HTERT RPE-1 (cell line): ENCODE data around the gene FBXL17.

Source experiments
- in situ Hi-C: fragments of 300-500 bp; cut with MboI; formaldehyde crosslinking; loops from 4 replicates; pipeline ENCODE4 v1.14.3; 2020; ENCODE audit warnings: low sequenced_read_pairs

FBXL17 gene

GRCh38 chr5:108024986-108025385 is 356.9 kb downstream of the FBXL17 start:
- in situ Hi-C loops, result no loop called here

DNA sequence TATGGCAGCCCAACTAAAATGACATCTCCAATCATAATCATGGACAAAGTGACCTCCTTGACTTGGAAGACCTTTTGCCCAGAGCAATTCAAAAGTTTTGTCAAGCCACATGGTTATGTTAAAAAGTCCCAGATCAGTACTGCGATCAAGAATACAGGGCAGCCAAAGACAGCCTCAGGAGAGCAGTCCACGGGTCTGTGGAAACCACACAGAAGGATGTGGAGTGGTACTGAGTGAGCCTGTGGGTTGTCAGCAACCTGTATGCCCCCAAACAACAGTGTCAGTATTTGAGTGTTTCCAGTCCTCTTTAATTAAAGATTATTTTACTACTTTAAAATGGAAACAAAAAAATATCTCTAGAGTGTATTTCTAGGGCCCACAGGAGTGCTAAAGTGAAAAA is 365.8 kb downstream of the FBXL17 start:
- in situ Hi-C loops, result no loop called here

- in situ Hi-C loops, result no loop called here
Measured at GRCh38 chr5:108006791-108007190, 375.1 kb downstream of the FBXL17 start.

DNA sequence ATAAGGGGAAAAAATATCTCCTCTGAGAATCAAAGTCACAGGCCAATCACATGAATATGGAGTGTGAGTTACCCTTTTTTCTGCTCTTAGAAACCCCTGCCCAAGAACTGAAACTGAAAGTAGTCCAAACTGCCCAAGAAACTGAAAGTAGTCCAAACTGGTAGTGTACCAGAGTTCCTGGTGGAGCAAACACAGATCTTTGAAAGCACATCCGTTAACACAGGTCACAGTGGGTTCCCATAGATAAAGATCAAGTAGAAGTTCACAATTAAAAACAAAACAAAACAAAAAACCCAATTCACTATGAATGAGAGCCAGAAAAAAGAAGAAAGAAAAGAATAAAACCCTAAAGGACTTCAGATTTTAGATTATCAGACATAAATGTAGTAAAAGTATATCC is 378.7 kb downstream of the FBXL17 start:
- in situ Hi-C loops, result no loop called here

GRCh38 chr5:108001222-108001621 is 380.7 kb downstream of the FBXL17 start:
- in situ Hi-C loops, result no loop called here

DNA sequence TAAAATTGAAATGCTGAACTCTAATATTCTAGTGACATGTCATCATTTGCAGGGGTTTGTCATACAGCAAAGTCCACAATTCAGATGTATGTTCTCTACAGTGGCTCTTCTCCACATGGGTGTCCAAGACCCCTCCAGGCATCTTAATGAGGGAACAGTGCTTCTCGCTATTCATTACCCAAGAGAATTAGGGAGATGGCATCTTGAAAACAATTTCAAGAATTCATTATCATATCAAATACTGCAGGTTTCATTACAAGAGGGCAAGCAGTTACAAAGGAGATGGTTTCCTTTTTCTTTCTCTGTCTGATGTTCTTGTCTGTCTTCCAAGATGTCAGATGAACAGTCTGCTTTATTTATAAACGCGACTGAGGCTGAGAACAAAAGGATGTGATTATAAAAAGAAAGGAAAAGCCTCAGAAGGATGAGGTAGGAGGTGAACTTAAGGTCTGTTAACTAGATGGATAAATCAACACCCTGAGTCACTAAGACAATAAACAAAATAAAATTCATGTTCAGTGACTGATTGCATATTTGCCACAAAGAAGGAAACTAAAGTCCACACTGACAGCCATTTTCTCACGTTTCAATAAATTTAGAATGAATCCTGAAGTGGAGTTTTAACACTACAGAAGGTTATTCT is 384.4 kb downstream of the FBXL17 start:
- in situ Hi-C loops, result no loop called here

DNA sequence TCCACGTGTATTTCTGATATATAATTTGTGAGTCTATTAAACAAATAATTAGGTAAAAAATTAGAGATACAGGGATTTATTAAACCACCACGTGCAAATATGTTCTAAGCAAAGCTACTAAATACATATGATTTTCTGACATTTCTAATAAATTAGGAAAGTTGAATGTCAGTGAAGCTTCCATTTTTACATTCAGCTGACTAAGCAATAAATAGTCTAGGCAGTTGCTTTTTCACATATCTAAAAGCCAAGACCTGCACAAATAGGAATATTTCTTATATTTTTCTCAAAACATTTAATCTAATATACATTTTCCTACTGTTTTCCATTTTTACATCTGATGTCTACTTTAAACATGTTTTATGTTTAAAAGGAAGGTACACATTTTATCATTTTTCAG is 388.6 kb downstream of the FBXL17 start:
- in situ Hi-C loops, result no loop called here

DNA sequence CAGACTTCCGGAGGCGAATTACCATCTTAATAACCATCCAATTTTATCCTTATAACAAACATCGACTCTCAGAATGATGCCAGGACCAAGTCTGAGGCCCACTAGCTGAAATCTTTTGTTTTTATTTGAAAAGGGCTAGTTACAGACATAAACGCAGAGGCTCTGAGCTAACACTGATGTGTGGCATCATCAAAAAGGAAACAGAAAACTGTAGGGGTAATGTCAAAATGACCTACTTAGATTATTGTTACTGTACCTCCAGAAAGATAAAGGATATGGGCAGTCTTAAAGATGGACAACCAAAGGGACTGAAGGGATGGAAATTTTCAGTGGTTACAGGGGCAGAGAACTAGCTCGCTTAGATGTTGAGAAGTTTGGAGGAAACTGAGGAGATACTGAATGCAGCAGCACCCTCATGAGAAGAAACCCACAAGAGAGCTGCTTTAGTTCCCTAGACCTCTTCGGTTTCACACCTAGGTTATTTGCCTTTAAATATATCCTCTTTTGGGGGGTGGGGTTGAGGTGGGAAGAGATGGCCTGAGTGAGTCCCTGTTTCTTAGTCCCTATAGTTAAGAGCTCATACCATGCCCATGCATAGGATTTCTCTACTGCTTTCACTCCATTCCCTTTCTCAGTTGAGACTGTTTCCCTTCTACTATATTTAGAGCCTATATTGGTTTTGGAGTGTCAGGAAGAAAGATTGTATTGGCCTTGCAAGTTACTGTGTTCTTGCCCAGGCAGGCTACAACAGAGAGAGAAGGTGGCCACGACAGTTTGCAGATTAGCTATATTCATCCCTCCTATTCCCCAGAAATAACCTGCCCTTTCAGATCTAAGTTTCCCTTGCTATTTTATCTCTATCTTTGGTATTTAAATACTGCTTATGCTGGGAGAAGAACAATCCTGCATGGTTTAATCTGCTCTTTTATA is 390.8 kb downstream of the FBXL17 start:
- in situ Hi-C loops, result no loop called here

GRCh38 chr5:107985144-107985543 is 396.8 kb downstream of the FBXL17 start:
- in situ Hi-C loops, result no loop called here

DNA sequence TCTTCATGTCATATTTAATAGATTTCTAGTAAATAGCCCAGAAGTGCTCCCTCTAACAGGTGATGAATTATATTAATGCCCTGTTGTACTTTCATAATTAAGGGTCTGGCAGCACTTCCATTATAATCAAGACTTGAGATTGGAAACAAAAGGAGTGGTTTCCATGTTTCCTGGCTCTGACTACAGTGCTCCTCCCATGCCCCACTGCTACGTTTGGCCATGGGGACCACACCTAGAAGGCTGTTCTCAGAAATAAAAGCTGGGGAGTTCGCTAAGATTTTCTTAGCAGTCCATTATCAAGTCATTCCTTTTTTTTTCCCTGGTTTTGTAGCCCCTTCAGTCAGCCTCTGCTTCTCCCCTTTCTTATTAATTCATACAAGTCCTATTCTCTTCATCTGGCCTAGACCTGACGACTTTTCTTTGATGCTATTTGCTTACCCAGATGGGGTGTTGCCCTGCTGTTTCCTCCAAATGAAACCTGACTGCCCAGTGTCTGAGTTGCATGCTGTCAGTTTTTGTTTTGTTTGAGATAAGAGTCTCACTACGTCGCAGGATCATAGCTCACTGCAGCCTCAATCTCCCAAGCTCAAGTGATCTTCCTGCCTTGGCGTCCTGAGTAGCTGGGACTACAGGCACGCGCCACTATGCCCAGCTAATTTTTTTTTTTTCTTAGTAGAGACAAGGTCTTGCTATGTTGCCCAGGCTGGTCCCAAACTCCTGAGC is 399.0 kb downstream of the FBXL17 start:
- in situ Hi-C loops, result no loop called here

- in situ Hi-C loops, result no loop called here
Measured at GRCh38 chr5:107980923-107981692, 400.8 kb downstream of the FBXL17 start.

DNA sequence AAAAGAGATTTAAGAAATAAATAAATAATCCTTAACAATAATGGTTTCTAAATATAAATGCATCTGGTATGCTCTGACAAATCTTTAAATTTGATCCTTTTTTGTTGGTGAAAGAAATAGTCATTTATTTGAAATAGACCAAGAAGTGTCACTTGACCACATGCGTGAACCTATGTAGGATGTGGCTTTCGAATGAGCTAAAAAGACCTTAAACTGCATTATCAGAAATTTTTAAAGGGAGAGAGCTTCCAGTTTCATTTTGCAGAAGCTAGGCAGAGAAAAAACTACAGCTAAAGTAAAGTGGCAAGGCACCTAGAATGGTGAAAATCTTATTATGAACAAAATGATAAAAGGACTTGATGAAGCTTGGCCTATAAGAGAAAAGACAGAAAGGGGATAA is 402.0 kb downstream of the FBXL17 start:
- in situ Hi-C loops, result no loop called here

DNA sequence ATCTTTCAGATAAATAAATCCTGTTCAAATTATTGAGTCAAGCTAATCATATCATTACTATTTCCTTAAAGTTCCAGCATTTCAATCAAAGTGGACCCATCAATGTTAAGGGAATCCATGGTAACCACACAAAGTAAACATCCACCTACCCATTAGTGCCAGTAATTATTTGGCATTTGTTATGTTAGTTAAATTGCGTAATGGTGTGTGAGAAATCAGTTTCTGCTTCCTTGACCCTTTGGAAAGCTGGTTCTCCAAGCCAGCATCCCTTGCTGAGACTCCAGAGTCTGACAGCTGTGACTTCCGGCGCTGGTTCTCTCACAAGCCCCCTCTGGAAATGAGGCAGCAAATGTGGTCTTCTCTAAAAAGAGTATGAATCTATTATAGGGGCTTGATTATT is 402.6 kb downstream of the FBXL17 start:
- in situ Hi-C loops, result no loop called here

GRCh38 chr5:107977550-107978071 is 404.3 kb downstream of the FBXL17 start:
- in situ Hi-C loops, result no loop called here

DNA sequence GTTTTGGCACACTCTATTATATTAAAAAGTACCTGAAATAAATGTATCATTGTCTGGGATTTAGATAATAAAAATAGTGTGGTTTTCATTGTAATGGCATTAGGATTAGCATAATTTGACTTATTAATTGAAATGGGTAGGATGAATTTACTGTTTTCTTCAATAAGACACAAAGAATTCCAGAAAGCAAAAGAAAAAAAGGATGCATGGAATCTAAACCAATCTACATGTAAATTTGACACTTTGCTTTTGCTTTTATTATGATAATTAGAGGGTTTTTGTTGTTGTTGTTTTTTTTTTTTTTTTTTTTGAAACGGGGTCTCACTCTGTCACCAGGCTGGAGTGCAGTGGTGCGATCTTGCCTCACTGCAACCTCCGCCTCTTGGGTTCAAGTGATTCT is 406.3 kb downstream of the FBXL17 start:
- in situ Hi-C loops, result no loop called here

DNA sequence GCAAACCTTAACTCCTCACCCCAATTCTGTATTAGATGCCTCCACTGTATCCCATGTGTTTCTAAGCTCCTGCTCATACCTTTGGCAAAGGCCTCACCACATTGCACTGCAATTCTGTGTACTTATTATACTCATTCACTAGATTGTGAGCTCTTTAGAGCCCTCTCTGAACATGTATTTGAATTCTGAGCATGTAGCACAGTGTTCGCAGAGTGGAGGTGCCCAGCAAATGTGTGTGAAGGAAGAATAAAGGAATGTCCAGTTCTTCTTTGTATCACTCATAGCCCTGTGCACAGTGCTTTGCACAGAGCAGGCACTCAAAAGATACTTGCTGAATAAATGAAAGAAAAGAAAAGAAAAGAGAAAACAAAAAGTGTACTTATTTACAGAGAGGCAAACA is 410.1 kb downstream of the FBXL17 start:
- in situ Hi-C loops, result no loop called here

DNA sequence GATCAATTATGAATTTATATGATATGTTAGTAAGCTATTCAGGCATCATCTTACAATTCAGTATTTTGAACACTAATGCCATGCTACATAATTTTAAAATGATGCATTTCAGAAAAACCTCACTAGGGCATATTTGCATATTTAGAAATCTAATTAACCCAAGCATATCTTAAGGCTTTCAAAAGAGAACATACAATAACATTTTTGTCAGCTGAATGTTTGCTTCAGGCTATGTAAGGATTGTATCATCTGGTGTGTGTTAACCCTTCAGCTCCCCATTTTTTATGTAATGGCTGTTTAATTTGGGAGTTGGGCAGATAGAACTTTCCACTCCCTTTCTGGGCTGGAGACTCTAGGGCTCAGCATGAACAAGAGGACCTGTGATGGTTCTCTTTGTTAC is 412.1 kb downstream of the FBXL17 start:
- in situ Hi-C loops, result no loop called here

- in situ Hi-C loops, result no loop called here
Measured at GRCh38 chr5:107968998-107969397, 412.9 kb downstream of the FBXL17 start.

- in situ Hi-C loops, result no loop called here
Measured at GRCh38 chr5:107968406-107968843, 413.5 kb downstream of the FBXL17 start.

DNA sequence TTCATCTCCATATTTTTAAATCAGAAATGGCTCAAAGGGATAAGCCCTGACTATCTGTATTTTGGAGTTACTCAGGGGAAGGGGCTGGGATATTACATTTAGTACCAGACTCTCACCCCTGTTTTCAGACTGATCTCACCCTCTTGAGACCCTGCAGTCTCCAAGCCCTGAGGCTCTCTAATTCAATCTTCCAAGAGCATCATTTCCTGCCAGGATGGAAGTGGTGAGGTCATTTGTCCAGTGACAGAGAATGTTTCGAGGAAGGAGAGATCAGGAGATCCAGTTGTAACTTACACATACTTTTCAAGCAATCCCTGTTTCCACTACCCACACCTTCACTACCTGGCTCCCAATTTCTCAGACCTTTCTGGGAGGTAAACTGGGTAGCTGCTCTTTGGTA is 415.7 kb downstream of the FBXL17 start:
- in situ Hi-C loops, result no loop called here

DNA sequence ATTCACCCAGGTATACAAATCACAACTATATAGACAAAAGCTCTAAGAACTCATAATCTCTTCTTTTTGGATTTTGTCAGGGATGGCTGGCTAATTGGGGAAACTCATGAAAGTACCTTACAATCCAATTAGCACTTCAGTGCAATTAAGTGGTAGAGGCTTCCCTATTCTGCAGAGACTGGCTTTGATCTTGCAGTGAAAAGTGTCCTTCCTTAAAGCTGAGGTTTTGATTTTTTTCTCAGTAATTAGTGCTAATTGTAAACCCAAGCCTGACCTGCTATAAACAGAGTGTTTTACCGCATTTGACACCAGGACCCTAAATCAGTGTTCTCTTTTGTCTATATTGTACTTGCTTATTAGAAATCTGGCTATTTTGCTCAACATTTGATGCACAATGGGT is 417.2 kb downstream of the FBXL17 start:
- in situ Hi-C loops, result no loop called here
